GM23338 (cell line): Measurements from ENCODE around the gene TNS3. TPM values are rescaled to one million over a fixed set of nuclear protein-coding genes. Genes with fewer than 3 reads are reported as not detected.

Experiments used
- ATAC-seq: fragments of 200-7000 bp; cut with Tn5 transposase; 3 replicates; pipeline ENCODE4 v1.9.1; 2020
- DNase-seq: peaks from one replicate; pipeline ENCODE4 v3.0.0-alpha.2; 2015; ENCODE audit warnings: low spot score
- H2AFZ ChIP-seq: fragments of 200-600 bp; sonication (generic); 2 replicates; pipeline ENCODE4 v1.8.0; 2016; ENCODE audit warnings: antibody characterized with exemption, mild to moderate bottlenecking, moderate library complexity
- H3F3A ChIP-seq: fragments of 200-600 bp; sonication (generic); replicated peaks from 2 replicates; pipeline ENCODE4 v1.8.0; 2017; ENCODE audit warnings: antibody characterized with exemption, mixed run types, low read depth
- H3K27ac ChIP-seq: fragments of 200-600 bp; sonication (generic); 2 replicates; pipeline ENCODE4 v1.6.1; 2016; ENCODE audit warnings: low read depth
- H3K27me3 ChIP-seq: fragments of 200-600 bp; sonication (generic); 2 replicates; pipeline ENCODE4 v1.8.0; 2016; ENCODE audit warnings: mild to moderate bottlenecking, mixed run types, moderate library complexity; ENCODE audit not compliant: insufficient read depth
- H3K36me3 ChIP-seq: fragments of 200-600 bp; sonication (generic); 2 replicates; pipeline ENCODE4 v1.8.0; 2016; ENCODE audit warnings: mild to moderate bottlenecking; ENCODE audit not compliant: insufficient read depth
- H3K4me1 ChIP-seq: fragments of 200-600 bp; sonication (generic); 2 replicates; pipeline ENCODE4 v1.8.0; 2016; ENCODE audit warnings: mild to moderate bottlenecking, moderate library complexity; ENCODE audit not compliant: insufficient read depth
- H3K4me2 ChIP-seq: fragments of 200-600 bp; sonication (generic); 2 replicates; pipeline ENCODE4 v1.7.1; 2017; ENCODE audit warnings: mixed run types
- H3K4me3 ChIP-seq: fragments of 200-600 bp; sonication (generic); 2 replicates; pipeline ENCODE4 v1.6.1; 2016; ENCODE audit warnings: mixed run types
- H3K79me2 ChIP-seq: fragments of 200-600 bp; sonication (generic); replicated peaks from 2 replicates; pipeline ENCODE4 v1.8.0; 2017; ENCODE audit warnings: mild to moderate bottlenecking; ENCODE audit not compliant: insufficient read depth
- H3K9me2 ChIP-seq: fragments of 200-600 bp; sonication (generic); 2 replicates; pipeline ENCODE4 v1.8.0; 2017; ENCODE audit not compliant: insufficient read depth
- H4K20me1 ChIP-seq: fragments of 200-600 bp; sonication (generic); replicated peaks from 2 replicates; pipeline ENCODE4 v1.8.0; 2017; ENCODE audit warnings: mild to moderate bottlenecking; ENCODE audit not compliant: insufficient read depth
- H3K27ac Mint-ChIP-seq: 2 replicates; pipeline ENCODE4 v1.8.0; 2020; ENCODE audit warnings: inconsistent platforms, mild to moderate bottlenecking, moderate library complexity, mixed read lengths
- H3K27me3 Mint-ChIP-seq: 3 replicates; pipeline ENCODE4 v1.8.0; 2022; ENCODE audit warnings: low read depth, mild to moderate bottlenecking, moderate library complexity, mixed read lengths, inconsistent platforms; ENCODE audit not compliant: insufficient read depth, poor library complexity
- H3K36me3 Mint-ChIP-seq: 3 replicates; pipeline ENCODE4 v1.8.0; 2021; ENCODE audit warnings: low read depth, mild to moderate bottlenecking, inconsistent platforms, moderate library complexity, mixed read lengths
- H3K4me1 Mint-ChIP-seq: 3 replicates; pipeline ENCODE4 v1.8.0; 2020; ENCODE audit warnings: mild to moderate bottlenecking, inconsistent platforms, mixed read lengths
- H3K4me3 Mint-ChIP-seq: 3 replicates; pipeline ENCODE4 v1.8.0; 2021; ENCODE audit warnings: moderate library complexity, mild to moderate bottlenecking, inconsistent platforms, mixed read lengths
- H3K9me3 Mint-ChIP-seq: 3 replicates; pipeline ENCODE4 v1.8.0; 2020; ENCODE audit warnings: moderate library complexity, mild to moderate bottlenecking, inconsistent platforms, mixed read lengths
- CREB1 ChIP-seq: fragments of 250-450 bp; sonication (Bioruptor Pico); IDR thresholded peaks from 2 replicates; pipeline ENCODE4 v1.5.0; 2020; ENCODE audit warnings: low read depth, mild to moderate bottlenecking, moderate library complexity
- ETS1 ChIP-seq: IDR thresholded peaks from 2 replicates; pipeline ENCODE4 v1.6.1; 2016; ENCODE audit warnings: antibody characterized with exemption
- EZH2 ChIP-seq: fragments of 200-600 bp; sonication (generic); IDR thresholded peaks from one replicate; pipeline ENCODE4 v1.8.0; 2017; ENCODE audit warnings: antibody characterized with exemption, mild to moderate bottlenecking, low read depth; ENCODE audit not compliant: unreplicated experiment
- EZH2phosphoT487 ChIP-seq: fragments of 200-600 bp; sonication (generic); IDR thresholded peaks from one replicate; pipeline ENCODE4 v1.8.1; 2018; ENCODE audit warnings: antibody characterized with exemption; ENCODE audit not compliant: unreplicated experiment
- JUNB ChIP-seq: IDR thresholded peaks from one replicate; pipeline ENCODE4 v1.6.1; 2016; ENCODE audit warnings: antibody characterized with exemption; ENCODE audit not compliant: unreplicated experiment
- NANOG ChIP-seq: IDR thresholded peaks from 2 replicates; pipeline ENCODE4 v1.6.1; 2016; ENCODE audit warnings: antibody characterized with exemption, borderline replicate concordance
- POLR2AphosphoS5 ChIP-seq: IDR thresholded peaks from 2 replicates; pipeline ENCODE4 v1.6.1; 2016; ENCODE audit warnings: antibody characterized with exemption, low read depth
- STAT1 ChIP-seq: IDR thresholded peaks from one replicate; pipeline ENCODE4 v1.6.1; 2016; ENCODE audit warnings: antibody characterized with exemption; ENCODE audit not compliant: unreplicated experiment
- ZNF114 ChIP-seq: fragments of 250-450 bp; sonication (Bioruptor Pico); IDR thresholded peaks from 2 replicates; pipeline ENCODE4 v1.5.0; 2020; ENCODE audit warnings: mild to moderate bottlenecking, moderate library complexity
- ZNF331 ChIP-seq: fragments of 250-450 bp; sonication (Bioruptor Pico); IDR thresholded peaks from 2 replicates; pipeline ENCODE4 v1.5.0; 2020; ENCODE audit warnings: low read depth, mild to moderate bottlenecking, moderate library complexity
- polyA plus RNA-seq: library from polyadenylated mRNA; unstranded; fragments of >200 nt; fragmentation: Nextera tagmentation; extraction: Ambion mirVana; gene quantifications from 2 replicates; pipeline ENCODE4 v1.2.1, GENCODE V29; 2016
- total RNA-seq: library from RNA; depleted of rRNA; stranded (reverse); fragments of >200 nt; shearing (Covaris generic); gene quantifications from 2 replicates; pipeline ENCODE4 v1.2.3, GENCODE V29; 2014
- TF ChIP-seq, protein P1 (sequence below): fragments of 250-450 bp; sonication (Bioruptor Pico); IDR thresholded peaks from 2 replicates; pipeline ENCODE4 v1.5.0; 2020; ENCODE audit warnings: mild to moderate bottlenecking, moderate library complexity
- TF ChIP-seq, protein P2 (sequence below): IDR thresholded peaks from one replicate; pipeline ENCODE4 v1.6.1; 2018; ENCODE audit warnings: antibody characterized with exemption; ENCODE audit not compliant: unreplicated experiment
- TF ChIP-seq, protein P3 (sequence below), 2 experiments: fragments of 200-600 bp in 1 of 2; sonication (generic) in 1 of 2; conservative IDR thresholded peaks; 2 replicates each; pipeline versions ENCODE4 v1.5.1 to v1.6.1; 2016 to 2017; ENCODE audit warnings: antibody characterized with exemption in 2 of 2, low read depth in 2 of 2, mild to moderate bottlenecking in 2 of 2, moderate library complexity in 1 of 2

TNS3 gene
- total and polyA plus RNA-seq, 2 experiments from 2014 or later = 6.2 to 28.7 TPM

DNA sequence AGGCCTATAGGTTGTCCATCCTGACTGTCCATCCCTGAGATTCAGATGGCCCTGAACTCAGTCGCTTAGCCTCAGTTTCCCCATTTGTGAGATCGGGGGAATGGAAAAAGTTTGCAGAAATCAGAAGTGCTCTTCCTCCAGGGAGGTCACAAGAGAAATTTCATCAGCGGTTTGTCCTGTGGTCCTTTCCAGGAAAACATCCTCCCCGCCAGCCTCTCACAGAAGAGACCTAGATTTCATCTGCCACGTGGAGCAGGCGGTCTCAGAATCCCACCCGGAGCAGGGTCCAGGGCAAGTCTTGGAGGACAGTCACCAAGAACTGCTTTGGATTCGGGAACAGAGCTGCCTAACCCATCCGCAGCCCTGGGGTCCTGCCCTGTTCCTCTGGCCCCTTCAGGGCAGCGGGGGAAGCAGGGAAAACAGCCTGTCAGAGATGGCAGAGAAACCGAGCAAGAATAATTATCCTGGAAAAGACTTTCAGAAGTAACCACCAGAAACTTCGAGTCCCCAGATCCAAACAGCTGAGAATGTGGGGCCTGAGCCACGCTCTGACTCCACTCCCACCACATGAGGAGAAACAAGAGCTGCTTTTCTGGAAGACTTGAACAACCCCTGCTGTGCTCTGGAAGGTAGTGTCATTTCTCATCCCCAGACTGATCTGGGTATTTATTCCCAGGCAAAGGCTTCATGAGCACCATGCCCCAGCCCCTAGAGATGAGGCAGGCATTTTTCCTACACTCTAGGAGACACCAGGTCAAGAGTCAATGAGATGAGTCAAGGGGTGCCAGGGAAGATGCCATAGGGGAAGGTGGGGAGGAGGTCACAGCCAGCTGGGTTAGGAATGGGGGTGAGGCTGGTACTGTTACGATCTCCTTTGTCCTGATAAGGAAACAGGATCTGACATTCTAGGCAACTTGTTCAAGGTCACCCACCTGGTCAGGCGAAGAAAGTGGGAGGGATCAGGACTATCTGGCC, 1.1 kb upstream of the TNS3 start:
- Histone ChIP-seq H3K27me3 (peaks cover 20% of the 10 kb centered on the region), H3K4me1 (peaks cover 39% of the 10 kb centered on the region), H4K20me1 (no peaks in the 10 kb centered on the region), H3K36me3 (no peaks in the 10 kb centered on the region), H3F3A (peaks cover 4% of the 10 kb centered on the region; the same call in 1 of the 2 replicates), H2AFZ (no peak overlapping the region; the same call in 1 of the 2 replicates), H3K4me3 (peak overlapping the region; percentile 78), H3K27ac (no peak overlapping the region), H3K9me2 (no peaks in the 10 kb centered on the region), H3K79me2 (peaks cover 21% of the 10 kb centered on the region), H3K4me2 (peak overlapping the region; percentile 80)
- ATAC-seq = no peak
- Mint-ChIP-seq H3K4me1 (peaks cover 37% of the 10 kb centered on the region), H3K27ac (no peak overlapping the region), H3K27me3 (peaks cover 27% of the 10 kb centered on the region), H3K36me3 (peaks cover 7% of the 10 kb centered on the region; the same call in 2 of the 3 replicates), H3K9me3 (peaks cover 10% of the 10 kb centered on the region), H3K4me3 (peak overlapping the region; percentile 72)
- TF ChIP-seq STAT1 (no peak), JUNB (no peak), ETS1 (no peak), EZH2 (no peak), CREB1 (CRISPR knock-in tag) (no peak), ZNF114 (CRISPR knock-in tag) (no peak), EZH2phosphoT487 (no peak), NANOG (no peak), ZNF331 (no peak), POLR2AphosphoS5 (no peak)
- TF ChIP-seq, protein P1, sequence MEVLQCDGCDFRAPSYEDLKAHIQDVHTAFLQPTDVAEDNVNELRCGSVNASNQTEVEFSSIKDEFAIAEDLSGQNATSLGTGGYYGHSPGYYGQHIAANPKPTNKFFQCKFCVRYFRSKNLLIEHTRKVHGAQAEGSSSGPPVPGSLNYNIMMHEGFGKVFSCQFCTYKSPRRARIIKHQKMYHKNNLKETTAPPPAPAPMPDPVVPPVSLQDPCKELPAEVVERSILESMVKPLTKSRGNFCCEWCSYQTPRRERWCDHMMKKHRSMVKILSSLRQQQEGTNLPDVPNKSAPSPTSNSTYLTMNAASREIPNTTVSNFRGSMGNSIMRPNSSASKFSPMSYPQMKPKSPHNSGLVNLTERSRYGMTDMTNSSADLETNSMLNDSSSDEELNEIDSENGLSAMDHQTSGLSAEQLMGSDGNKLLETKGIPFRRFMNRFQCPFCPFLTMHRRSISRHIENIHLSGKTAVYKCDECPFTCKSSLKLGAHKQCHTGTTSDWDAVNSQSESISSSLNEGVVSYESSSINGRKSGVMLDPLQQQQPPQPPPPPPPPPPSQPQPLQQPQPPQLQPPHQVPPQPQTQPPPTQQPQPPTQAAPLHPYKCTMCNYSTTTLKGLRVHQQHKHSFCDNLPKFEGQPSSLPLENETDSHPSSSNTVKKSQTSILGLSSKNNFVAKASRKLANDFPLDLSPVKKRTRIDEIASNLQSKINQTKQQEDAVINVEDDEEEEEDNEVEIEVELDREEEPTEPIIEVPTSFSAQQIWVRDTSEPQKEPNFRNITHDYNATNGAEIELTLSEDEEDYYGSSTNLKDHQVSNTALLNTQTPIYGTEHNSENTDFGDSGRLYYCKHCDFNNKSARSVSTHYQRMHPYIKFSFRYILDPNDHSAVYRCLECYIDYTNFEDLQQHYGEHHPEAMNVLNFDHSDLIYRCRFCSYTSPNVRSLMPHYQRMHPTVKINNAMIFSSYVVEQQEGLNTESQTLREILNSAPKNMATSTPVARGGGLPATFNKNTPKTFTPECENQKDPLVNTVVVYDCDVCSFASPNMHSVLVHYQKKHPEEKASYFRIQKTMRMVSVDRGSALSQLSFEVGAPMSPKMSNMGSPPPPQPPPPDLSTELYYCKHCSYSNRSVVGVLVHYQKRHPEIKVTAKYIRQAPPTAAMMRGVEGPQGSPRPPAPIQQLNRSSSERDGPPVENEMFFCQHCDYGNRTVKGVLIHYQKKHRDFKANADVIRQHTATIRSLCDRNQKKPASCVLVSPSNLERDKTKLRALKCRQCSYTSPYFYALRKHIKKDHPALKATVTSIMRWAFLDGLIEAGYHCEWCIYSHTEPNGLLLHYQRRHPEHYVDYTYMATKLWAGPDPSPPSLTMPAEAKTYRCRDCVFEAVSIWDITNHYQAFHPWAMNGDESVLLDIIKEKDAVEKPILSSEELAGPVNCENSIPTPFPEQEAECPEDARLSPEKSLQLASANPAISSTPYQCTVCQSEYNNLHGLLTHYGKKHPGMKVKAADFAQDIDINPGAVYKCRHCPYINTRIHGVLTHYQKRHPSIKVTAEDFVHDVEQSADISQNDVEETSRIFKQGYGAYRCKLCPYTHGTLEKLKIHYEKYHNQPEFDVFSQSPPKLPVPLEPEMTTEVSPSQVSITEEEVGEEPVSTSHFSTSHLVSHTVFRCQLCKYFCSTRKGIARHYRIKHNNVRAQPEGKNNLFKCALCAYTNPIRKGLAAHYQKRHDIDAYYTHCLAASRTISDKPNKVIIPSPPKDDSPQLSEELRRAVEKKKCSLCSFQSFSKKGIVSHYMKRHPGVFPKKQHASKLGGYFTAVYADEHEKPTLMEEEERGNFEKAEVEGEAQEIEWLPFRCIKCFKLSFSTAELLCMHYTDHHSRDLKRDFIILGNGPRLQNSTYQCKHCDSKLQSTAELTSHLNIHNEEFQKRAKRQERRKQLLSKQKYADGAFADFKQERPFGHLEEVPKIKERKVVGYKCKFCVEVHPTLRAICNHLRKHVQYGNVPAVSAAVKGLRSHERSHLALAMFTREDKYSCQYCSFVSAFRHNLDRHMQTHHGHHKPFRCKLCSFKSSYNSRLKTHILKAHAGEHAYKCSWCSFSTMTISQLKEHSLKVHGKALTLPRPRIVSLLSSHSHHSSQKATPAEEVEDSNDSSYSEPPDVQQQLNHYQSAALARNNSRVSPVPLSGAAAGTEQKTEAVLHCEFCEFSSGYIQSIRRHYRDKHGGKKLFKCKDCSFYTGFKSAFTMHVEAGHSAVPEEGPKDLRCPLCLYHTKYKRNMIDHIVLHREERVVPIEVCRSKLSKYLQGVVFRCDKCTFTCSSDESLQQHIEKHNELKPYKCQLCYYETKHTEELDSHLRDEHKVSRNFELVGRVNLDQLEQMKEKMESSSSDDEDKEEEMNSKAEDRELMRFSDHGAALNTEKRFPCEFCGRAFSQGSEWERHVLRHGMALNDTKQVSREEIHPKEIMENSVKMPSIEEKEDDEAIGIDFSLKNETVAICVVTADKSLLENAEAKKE (CRISPR knock-in tag) = no peak
- TF ChIP-seq, protein P2, sequence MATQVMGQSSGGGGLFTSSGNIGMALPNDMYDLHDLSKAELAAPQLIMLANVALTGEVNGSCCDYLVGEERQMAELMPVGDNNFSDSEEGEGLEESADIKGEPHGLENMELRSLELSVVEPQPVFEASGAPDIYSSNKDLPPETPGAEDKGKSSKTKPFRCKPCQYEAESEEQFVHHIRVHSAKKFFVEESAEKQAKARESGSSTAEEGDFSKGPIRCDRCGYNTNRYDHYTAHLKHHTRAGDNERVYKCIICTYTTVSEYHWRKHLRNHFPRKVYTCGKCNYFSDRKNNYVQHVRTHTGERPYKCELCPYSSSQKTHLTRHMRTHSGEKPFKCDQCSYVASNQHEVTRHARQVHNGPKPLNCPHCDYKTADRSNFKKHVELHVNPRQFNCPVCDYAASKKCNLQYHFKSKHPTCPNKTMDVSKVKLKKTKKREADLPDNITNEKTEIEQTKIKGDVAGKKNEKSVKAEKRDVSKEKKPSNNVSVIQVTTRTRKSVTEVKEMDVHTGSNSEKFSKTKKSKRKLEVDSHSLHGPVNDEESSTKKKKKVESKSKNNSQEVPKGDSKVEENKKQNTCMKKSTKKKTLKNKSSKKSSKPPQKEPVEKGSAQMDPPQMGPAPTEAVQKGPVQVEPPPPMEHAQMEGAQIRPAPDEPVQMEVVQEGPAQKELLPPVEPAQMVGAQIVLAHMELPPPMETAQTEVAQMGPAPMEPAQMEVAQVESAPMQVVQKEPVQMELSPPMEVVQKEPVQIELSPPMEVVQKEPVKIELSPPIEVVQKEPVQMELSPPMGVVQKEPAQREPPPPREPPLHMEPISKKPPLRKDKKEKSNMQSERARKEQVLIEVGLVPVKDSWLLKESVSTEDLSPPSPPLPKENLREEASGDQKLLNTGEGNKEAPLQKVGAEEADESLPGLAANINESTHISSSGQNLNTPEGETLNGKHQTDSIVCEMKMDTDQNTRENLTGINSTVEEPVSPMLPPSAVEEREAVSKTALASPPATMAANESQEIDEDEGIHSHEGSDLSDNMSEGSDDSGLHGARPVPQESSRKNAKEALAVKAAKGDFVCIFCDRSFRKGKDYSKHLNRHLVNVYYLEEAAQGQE = no peak
- TF ChIP-seq, protein P3, sequence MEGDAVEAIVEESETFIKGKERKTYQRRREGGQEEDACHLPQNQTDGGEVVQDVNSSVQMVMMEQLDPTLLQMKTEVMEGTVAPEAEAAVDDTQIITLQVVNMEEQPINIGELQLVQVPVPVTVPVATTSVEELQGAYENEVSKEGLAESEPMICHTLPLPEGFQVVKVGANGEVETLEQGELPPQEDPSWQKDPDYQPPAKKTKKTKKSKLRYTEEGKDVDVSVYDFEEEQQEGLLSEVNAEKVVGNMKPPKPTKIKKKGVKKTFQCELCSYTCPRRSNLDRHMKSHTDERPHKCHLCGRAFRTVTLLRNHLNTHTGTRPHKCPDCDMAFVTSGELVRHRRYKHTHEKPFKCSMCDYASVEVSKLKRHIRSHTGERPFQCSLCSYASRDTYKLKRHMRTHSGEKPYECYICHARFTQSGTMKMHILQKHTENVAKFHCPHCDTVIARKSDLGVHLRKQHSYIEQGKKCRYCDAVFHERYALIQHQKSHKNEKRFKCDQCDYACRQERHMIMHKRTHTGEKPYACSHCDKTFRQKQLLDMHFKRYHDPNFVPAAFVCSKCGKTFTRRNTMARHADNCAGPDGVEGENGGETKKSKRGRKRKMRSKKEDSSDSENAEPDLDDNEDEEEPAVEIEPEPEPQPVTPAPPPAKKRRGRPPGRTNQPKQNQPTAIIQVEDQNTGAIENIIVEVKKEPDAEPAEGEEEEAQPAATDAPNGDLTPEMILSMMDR (conservative IDR thresholded peaks at IDR 0.05; ENCODE audit: low read depth in 2 of 2) = no peak
- no peak for DNase-seq
